Measurements from ENCODE around the gene LAP3.
A peak's percentile ranks its signal among the peaks of the same experiment; 100 is the strongest.
"Not testable (repeated sequence)": the region's sequence is repeated elsewhere in the genome, so short reads cannot be mapped to it uniquely, and the experiment has no call there.

The LAP3 gene

DNA sequence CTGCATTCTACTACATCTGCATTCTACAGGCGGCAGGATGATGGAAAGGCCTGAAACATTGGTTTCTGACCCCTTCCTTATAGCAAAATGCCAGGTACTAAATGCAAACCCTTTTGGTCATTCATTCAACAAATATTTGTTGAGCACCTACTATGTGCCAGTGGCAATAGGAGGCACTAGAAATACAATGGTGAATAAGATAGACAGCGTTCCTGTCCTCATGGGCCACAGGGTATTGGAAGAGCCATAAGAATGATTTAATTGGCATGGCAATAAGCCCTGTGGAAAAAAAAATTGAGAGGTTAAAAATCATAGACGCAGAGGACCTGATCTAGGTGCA lies 17.3 kb upstream of the LAP3 start:
- DNase-seq = no peak
- in situ Hi-C loops (cut with MboI; ENCODE audit: low pct_unique_long_range_greater_than_20kb, low sequenced_read_pairs) = no loop called here

DNA sequence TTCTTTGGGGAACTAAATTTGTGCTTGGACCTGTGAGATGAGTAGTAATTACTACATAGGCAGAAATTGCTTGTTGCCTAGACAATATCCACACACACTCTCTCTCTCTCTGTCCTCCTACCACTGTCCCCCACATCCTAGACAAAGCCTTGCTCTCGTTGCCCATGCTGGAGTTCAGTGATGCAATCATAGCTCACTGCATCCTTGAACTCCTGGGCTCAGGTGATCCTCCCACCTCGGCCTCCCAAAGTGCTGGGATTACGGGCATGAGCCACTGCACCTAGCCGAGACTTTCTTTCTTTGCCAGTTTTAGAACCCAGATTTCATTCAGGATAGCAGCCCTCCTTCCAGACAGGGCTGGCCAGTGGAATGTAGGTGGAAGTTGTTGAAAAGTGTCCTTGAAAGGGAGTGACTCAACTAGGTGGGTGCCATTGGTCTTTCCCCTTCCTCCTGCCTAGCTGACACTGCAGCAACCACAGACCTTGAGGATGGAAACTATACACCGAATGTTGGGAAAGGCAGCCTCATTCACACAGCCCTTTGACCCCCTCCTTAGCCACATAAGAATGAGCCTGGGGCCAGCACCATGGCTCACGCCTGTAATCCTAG lies 16.8 kb upstream of the LAP3 start:
- in situ Hi-C loops (cut with MboI; ENCODE audit: low pct_unique_long_range_greater_than_20kb, low sequenced_read_pairs) = no loop called here
- no peak for DNase-seq

DNA sequence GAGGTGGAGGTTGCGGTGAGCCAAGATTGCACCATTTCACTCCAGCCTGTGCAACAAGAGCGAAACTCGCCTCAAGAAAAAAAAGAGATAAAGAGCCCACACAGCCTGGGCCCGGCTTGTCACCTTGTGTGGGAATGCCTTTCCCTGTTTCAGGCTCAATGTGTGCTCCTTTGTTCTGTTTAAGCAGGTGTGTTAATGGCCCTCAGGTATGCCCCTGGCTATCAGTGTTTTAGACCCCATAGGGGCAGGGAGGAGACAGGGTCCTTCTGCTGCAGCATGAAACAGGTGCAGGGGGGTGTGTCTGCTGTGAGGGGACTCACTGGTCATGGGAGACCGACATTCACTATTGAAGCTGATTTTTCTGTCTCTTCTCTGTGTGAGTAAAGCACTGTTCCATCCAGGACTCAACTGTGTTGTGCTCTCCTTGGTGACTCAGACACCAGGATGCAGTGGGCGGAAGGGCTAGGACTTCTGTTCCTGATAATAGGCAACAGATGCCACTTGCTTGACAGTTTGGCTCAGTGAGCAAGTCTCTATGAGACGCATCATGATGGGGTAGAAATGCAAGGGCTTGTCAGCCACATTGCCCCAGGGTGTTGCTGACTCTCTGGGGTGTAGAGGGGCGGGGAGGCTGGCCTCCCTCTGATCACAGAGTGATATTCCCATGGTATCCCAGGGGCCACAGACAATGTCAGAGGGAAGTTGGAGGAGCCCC lies 15.6 kb upstream of the LAP3 start:
- in situ Hi-C loops (cut with MboI; ENCODE audit: low pct_unique_long_range_greater_than_20kb, low sequenced_read_pairs) = no loop called here

DNA sequence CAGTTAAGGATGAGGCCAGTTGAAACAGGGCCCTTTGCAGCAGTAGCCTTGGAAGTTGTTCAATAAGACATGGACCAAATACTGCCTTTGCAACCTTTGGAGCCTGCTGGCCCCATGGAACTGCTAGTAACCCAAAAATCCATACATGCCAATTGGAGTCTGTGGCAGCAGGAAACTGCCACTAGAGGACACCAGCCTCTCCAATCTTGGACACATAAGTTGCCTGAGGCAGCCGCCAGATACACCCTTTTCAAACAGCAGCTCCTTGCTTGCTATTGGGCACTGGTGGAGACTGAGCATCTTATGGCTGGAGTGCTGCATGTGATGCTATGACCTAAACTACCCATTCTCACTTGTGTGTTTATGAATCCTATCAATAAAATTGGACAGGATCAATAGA lies 14.8 kb upstream of the LAP3 start:
- in situ Hi-C loops (cut with MboI; ENCODE audit: low pct_unique_long_range_greater_than_20kb, low sequenced_read_pairs) = no loop called here
- no peak for DNase-seq

More for the DNA sequence above, 15.6 kb upstream of the LAP3 start:
- DNase-seq = no peak

DNA sequence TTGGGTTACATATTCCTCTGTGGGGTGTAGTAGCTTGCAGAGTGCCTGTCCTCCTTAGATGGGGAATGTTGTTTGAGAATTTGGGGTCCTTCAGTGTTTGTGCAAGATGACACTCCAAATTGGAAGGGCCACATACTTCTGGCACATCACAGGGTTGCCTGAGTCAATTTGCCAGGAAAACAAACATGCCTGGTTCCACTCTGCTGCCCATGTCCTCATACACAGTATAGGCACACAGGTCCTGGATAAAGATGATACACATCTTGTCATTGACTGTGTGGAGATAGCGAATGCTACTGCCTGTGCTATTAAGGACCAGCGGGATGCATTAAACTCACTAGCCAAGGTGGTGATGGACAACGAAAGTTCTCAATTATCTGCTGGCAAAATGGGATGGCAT lies 11.2 kb upstream of the LAP3 start:
- in situ Hi-C loops (cut with MboI; ENCODE audit: low pct_unique_long_range_greater_than_20kb, low sequenced_read_pairs) = no loop called here
- no peak for DNase-seq

DNA sequence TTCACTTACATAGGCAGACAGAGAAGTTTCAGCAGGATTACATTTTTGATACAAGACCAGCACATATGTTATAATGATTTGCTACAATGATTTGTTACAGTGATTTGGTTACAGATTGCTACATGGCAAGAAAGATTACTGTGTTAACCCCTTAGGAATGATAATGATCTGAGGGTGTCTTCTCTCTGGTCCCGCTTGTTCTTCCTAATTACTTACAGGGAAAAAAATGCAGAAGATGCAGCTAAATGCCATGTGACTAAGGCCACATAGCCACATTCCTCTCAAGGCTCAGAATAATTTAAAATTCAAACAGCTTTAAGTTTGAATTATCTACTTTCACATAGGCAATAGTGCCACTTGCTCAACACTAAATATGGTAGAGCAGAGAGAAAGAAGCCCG lies 9.7 kb upstream of the LAP3 start:
- in situ Hi-C loops (cut with MboI; ENCODE audit: low pct_unique_long_range_greater_than_20kb, low sequenced_read_pairs) = no loop called here
- no peak for DNase-seq

DNA sequence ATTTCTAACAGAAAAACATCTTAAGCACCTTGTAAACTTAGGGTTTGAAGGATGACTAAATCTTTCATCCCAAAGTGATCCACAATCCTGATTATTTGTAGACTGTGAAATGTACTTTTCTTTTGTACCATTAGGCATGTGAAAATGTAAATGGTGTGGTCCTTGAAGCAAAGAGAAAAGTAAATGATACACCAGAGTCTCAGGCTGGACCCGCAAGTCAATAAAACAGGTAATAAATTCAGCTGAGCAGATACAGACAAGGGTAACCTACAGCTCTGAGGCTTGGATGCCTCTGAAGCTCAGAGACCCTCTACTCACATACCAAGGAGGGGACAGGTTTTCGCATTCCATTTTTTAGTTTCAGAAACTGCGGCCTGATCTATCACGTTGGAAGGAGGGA lies 2.8 kb upstream of the LAP3 start:
- no peak for DNase-seq
- in situ Hi-C loops (cut with MboI; ENCODE audit: low pct_unique_long_range_greater_than_20kb, low sequenced_read_pairs) = no loop called here

DNA sequence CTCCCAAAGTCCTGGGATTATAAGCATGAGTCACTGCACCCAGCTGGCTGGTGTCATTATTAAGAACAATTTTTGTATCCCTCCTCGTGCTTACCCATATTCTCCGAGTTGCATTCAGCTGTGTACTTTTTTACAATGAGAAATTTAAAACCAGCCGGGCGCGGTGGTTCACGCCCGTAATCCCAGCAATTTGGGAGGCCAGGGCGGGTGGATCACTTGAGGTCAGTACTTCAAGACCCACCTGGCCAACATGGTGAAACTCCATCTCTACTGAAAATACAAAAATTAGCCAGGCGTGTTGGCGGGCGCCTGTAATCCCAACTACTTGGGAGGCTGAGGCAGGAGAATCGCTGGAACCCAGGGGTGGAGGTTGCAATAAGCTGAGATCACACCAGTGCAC lies 1.8 kb upstream of the LAP3 start:
- DNase-seq; in situ Hi-C loops (cut with MboI; ENCODE audit: low pct_unique_long_range_greater_than_20kb, low sequenced_read_pairs): not testable (repeated sequence)

DNA sequence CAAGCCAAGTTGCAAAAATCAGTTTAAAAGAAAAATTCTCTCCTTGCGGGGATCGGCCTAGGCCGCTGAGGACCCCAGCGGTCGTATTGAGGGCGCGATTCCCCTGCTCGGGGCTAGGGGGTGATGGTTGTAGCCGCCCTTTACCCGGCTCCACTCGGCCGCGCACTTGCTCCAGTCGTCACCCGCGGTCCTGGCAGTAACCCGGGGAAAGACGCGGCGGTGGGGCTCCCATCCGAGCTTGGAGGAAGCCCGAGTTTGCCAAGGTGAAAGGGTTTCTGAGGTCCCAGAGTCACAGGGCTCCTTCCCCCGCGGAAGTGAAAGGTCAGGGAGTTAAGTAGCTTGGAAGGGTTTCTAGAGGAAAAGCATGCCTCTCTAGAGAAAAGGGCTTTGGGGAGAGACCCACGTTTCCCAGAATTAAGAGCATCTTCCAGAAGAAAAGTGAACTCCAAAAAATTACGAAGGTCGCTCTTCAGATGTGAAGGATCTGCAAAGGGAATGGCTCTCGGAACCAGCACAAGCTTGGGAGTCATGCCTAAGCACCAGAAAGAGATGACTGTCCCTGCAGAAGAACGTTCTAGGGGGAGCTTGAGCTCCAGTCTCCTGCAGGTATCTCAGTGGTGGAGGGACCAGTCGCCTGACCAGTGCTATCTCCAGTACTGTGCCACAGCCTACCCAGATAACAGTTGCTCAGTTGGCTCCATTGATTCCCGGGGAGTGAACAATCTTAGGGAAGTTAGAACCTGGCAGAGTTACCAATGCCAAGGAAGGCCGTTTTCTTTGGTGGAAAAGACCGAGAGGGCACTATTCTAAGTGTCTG lies 875 bp downstream of the LAP3 start:
- in situ Hi-C loops (cut with MboI; ENCODE audit: low pct_unique_long_range_greater_than_20kb, low sequenced_read_pairs) = no loop called here
- DNase-seq = peak; percentile 37

DNA sequence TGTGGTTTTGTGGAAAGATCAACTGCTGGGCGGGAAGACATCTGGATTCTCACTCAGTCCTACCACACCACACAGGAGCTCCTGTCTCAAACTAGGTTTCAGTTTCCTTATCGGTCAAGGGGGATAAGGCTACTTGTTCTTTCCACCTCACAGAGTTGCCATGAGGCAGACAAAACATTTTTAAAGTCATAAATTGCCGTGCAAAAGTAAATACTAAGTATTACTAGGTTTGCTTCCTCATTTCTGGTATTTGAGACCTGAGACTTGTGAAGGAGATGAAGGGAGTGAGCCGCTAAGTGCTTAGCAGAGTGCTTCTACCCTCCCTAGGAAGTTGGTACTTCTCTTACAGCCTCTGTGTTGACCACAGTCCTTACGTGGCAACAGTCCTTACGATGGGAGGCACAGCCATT lies 1.5 kb downstream of the LAP3 start:
- in situ Hi-C loops (cut with MboI; ENCODE audit: low pct_unique_long_range_greater_than_20kb, low sequenced_read_pairs) = no loop called here
- DNase-seq = peak; percentile 63

DNA sequence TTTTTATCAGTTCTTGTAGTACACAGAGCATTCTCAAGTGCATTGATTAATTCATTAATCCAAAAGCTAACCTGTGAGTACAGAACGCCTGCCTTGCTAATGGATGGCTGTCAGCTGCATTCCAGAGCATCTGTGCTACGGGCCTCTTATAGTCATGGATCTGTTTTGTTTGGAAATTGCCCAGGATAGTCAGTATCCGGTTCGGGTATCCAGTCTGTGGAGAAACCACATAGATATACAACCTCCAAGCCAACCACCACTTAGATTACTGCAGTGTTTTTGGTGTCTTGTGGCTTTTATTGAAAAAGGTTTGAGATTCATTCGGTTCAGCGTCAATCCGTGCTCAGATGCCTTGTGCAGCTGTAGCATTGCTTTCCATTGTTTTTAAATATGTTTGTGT lies 4.0 kb downstream of the LAP3 start:
- in situ Hi-C loops (cut with MboI; ENCODE audit: low pct_unique_long_range_greater_than_20kb, low sequenced_read_pairs) = no loop called here

DNA sequence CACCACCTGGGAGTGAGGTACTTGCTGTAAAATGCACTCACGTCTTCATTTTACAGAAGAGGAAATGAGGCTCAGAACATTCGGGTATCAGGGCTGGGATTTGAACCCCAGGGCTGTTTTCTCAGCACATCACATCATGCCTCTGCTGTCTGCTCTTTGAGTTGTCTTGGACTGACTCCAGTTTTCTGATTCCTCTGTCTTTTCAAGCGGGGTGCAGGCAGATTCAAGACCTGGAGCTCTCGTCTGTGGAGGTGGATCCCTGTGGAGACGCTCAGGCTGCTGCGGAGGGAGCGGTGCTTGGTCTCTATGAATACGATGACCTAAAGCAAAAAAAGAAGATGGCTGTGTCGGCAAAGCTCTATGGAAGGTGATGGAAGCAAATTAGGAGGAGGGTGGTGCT lies 6.3 kb downstream of the LAP3 start:
- no peak for DNase-seq

More for the DNA sequence above, 4.0 kb downstream of the LAP3 start:
- DNase-seq = no peak

DNA sequence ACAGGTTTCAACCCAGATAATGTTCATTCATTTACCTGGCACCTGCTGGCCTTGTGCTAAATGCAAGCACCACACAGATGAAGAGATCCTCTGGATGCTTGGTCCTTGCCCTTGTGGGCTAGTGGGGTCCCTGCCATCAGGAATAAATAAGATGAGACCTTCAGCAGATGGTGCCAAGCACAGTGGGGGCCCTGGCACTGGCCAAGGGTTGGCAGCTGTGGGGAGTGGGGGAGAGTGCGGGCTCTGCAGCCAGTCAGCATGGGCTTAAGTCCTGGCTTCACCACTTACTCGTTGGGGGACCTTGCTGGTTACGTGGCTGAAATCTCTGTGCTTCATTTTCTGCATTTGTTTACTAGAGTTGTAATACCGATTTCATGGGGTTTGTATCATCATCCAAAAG lies 6.9 kb downstream of the LAP3 start:
- in situ Hi-C loops (cut with MboI; ENCODE audit: low pct_unique_long_range_greater_than_20kb, low sequenced_read_pairs) = no loop called here
- no peak for DNase-seq

More for the DNA sequence above, 6.3 kb downstream of the LAP3 start:
- in situ Hi-C loops (cut with MboI; ENCODE audit: low pct_unique_long_range_greater_than_20kb, low sequenced_read_pairs) = no loop called here

DNA sequence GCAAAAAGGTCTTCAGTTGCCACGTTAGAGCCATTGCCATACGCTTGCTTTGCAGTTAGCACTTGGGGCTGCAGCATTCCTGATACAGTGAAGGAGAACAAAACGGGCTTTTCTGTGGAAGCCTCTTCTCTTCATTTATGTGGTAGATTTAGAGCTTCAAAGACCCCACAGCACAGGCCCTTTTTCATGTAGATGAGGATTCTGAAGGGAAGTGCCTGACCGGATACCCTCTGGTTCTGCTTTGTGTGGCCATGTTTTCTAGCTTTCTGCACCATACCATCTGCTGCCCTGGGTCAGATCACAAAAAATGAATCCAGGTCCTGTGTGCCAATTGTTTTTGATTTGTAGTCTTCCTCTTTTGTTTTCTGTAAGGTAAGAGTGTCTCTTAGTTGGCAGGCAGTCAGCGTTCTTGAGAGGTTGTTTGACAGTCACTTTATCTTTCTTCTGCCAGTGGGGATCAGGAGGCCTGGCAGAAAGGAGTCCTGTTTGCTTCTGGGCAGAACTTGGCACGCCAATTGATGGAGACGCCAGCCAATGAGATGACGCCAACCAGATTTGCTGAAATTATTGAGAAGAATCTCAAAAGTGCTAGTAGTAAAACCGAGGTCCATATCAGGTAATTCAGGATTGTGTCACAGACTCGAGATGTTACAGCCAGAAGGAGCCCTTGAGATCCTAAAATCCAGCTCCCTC lies 7.7 kb downstream of the LAP3 start:
- no peak for DNase-seq
- in situ Hi-C loops (cut with MboI; ENCODE audit: low pct_unique_long_range_greater_than_20kb, low sequenced_read_pairs) = no loop called here

DNA sequence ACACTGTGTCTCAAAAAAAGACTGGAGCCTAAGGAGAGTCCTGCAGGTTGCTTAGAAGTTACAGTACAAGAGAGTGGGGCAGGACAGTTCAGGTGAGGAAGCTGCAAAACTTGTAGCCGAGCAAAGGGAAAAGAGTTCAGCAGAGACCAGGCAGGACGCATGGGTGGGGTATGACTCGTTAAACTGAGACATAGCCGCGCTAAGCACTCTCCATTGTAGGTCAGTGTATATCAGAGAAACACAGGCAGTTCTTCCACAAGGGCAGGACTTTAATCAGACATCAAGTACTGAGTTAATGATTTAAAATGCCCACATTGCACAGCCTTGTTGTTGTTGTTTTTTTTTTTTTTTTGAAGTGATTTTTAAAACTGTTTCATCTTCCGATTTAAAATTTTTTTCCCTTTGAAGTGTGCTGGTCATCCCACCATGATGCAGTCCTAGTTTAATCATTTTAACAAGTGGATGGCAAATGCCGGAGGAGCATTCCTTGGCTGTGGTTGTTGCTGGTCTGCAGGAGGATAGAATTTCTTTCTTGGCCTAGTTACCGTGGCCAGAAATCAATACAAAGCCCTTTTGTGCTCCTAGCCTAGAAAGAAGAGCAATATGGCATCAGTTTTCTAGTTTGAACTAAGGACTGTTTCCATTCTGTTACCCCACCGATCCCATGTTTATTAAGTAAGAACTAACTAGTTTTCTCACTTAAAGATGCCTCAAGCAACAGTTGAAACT lies 10.3 kb downstream of the LAP3 start:
- in situ Hi-C loops (cut with MboI; ENCODE audit: low pct_unique_long_range_greater_than_20kb, low sequenced_read_pairs) = no loop called here
- no peak for DNase-seq

DNA sequence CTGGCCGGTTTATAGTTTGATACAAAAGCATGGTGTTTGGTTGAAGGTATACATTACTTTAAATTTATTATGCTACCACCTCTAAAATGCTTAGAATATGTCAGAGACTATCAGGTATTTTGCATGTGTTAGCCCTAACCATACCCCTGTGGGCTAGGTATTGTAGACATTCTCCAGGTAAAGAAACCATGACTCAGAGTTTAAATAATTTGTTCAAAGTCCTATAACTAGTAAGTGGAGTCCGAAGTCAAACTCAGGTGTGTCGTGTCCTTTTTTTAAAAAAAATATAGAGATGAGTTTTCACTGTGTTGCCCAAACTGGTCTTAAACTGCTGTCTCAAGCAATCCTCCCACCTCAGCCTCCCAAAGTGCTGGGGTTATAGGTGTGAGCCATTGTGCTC lies 12.4 kb downstream of the LAP3 start:
- DNase-seq = no peak
- in situ Hi-C loops (cut with MboI; ENCODE audit: low pct_unique_long_range_greater_than_20kb, low sequenced_read_pairs) = no loop called here

DNA sequence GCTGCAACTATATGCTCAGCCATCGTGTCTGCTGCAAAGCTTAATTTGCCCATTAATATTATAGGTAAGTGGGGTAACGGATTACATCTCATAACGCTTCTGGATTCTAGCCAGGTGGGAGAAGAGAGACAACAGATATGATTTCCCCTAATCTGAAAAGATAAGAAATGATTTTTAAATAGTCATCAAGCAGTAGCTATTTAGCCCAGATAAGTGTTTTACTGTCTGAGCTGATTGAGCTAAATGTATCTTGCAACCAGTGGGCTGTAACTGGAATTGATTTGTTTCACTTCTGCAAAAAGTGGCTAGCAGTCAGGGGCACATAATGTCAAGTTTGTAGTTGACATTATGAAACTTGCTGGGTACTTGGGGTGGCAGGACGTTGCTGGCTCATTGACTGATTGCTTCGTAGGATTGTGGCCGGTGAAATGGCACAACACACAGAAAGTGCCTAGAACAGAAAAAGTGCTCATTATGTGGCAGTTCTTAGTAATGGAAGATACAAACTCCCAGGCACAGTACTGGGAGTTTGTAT lies 18.5 kb downstream of the LAP3 start:
- in situ Hi-C loops (cut with MboI; ENCODE audit: low pct_unique_long_range_greater_than_20kb, low sequenced_read_pairs) = no loop called here
- DNase-seq = no peak

DNA sequence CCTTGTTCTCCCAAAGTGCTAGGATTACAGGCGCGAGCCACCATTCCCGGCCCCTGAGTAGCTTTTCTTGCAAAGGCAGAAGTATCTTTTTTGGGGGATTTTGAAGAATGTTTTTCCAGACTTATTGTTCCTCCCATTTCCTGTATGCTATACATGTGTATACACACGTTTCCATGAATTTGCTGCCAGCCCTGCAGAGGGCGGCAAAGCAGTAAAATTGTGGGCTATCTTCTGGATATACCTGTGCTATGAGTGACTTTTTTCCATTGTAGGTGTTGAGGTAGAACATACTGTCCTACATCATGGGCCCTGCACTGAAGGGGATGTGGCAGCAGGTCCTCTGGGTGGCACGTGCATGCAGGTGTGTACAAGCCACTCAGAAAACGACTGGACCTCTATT lies 20.5 kb downstream of the LAP3 start:
- DNase-seq = peak; percentile 14
- in situ Hi-C loops (cut with MboI; ENCODE audit: low pct_unique_long_range_greater_than_20kb, low sequenced_read_pairs) = no loop called here

DNA sequence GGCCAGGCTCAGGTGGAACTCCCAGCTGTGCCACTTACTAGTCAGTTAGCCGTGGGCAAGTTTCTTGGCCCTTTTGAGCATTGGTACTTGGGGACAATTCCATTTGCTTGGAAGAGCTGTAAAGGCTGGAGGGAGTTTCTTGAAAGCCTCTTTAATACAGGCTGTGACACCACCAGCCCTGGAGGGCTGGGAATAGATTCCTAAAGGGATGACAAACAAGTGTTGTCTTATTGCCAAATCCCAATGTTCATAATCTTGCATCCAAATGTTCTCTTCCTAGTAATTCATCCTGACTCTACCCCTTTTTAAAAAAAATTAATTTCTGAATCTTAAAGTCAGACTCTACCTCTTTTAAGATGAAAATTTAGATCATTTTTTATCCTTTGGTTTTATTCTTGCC lies 22.8 kb downstream of the LAP3 start:
- in situ Hi-C loops (cut with MboI; ENCODE audit: low pct_unique_long_range_greater_than_20kb, low sequenced_read_pairs) = no loop called here
- DNase-seq = no peak
